Measurements from ENCODE around the gene SLC12A7.

GRCh38 chr5:1016476-1016875 lies 95.4 kb downstream of the SLC12A7 start:
- TF ChIP-seq CTCF (IDR thresholded peaks at IDR 0.05): no peak
- TF ChIP-seq POLR2A (IDR thresholded peaks at IDR 0.05): no peak
